ENCODE data around the gene MIF. TPM values are rescaled to one million over a fixed set of nuclear protein-coding genes. Genes with fewer than 3 reads are reported as not detected.
"Not testable (repeated sequence)": the region's sequence is repeated elsewhere in the genome, so short reads cannot be mapped to it uniquely, and the experiment has no call there.

MIF gene
- total RNA-seq, 4 donors from 2014 or later = 342 to 807 (median 472) TPM

DNA sequence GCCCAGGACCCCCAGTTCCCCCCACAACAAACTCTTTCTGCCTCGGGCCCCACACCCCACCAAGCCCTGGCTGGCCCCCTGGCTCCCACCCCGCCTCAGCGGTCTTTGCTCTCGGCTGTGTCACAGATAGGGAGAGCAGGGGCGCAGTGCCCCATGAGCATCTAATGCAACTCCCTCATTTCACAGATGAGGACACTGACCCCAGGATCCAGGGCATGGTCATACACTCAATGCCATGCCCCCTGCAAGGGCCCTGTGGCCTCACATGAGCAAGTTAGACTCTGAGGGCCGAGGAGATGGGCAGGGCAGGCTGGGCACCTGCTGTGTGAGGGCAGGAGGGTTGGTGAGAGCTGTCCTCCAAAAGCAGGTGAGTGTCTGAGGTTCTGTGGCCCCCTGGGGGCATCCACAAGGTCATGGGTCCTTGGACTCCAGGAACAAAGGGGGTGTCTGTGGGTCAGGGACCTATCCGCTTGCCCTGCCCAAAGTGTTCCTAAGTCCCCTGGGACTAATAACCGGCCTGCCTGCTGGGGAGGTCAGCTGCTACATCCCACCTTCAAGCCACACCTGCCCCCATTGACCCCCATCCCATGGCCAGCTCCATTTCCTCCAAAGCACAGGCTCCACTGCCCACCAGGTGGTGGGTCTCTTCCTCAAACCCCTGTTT is 2.5 kb downstream of the MIF start:
- no peak overlapping the region for H3K4me3 ChIP-seq (replicated peaks in 1 of 3)
- no peaks in the 10 kb centered on the region for H3K27me3 ChIP-seq
- no peaks in the 10 kb centered on the region for H3K9me3 ChIP-seq
- intact Hi-C loops (cut with DNase I) = no loop called here
- WGBS, 2 donors = 96 to 100% methylated on average over 5 to 8 of the region's 8 CpGs
- H3K36me3 ChIP-seq = peaks cover 9 to 11% of the 10 kb centered on the region in 2 donors
- peak overlapping the region in 1 of 3 donors; percentile 17 for H3K27ac ChIP-seq
- no peak for DNase-seq
- peaks cover 13 to 30% of the 10 kb centered on the region in 2 donors for H3K4me1 ChIP-seq
- TF ChIP-seq, protein P1, sequence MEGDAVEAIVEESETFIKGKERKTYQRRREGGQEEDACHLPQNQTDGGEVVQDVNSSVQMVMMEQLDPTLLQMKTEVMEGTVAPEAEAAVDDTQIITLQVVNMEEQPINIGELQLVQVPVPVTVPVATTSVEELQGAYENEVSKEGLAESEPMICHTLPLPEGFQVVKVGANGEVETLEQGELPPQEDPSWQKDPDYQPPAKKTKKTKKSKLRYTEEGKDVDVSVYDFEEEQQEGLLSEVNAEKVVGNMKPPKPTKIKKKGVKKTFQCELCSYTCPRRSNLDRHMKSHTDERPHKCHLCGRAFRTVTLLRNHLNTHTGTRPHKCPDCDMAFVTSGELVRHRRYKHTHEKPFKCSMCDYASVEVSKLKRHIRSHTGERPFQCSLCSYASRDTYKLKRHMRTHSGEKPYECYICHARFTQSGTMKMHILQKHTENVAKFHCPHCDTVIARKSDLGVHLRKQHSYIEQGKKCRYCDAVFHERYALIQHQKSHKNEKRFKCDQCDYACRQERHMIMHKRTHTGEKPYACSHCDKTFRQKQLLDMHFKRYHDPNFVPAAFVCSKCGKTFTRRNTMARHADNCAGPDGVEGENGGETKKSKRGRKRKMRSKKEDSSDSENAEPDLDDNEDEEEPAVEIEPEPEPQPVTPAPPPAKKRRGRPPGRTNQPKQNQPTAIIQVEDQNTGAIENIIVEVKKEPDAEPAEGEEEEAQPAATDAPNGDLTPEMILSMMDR (IDR thresholded peaks at IDR 0.05) = no peak
- TF ChIP-seq POLR2A (IDR thresholded peaks at IDR 0.05) = no peak

DNA sequence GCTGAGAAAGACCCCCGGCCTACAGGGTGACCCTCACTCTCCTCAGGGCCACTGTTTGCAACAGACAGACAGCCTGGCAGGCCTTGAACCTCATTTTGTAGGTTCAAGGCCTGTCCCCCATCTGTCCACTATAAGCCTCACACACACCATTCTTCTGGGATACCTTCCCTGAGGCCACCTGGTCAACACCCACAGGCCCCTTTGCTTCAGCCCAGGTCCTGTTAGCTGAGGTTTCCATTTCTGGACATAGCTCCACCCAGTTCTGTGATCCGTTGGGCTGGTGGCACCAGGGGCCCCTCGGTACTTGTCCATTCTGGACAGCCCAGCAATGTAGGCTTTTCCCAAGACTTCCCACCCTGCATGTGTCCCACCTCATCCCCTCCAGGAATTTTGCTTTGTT is 3.1 kb downstream of the MIF start:
- WGBS, 2 donors = 92 to 100% methylated on average over 3 of the region's 3 CpGs

DNA sequence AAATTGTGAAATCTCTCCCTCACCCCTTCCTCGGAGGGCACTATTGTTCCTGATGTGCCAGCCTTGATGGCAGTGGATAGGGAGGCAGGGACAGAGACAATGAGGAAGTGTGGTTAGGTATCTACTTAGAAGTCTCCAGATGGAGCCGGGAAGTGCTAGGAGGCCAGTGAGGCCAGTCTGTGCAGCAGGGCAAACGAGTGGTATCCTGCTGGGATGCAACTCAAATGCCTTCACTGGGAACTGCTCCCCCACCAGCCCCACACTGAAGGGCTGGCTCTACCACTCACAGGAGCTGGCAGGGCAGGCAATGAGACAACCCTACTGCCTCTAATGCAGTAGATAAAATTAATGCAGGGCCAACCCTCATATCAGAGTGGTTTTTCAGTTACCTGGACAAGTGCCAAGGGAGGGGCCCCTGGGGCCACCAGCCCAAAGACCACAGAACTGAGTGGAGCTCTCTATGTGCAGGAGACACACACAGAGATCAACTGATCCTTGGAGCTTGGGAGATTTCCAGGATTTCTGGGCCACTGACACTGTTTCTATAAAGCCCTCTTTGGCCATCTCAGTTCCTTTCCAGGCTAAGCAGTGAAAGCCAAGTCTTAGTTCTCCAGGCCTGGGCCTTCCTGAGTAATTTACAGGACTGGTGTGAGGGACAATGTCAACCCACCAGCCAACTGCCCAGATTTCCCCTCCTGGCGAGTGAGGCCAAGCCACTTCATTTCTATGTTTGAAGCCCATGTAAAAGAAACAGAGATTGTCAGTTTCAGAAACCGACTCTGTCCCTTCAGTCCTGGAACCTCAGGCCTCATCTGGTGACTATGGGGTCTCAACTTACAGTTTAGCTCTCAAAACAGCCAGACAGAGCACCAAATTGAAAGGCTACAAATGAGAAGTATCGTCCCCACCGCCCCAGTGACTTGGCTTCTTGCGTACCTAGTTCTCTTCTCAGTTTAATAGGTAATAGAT is 4.1 kb downstream of the MIF start:
- peaks cover 9 to 11% of the 10 kb centered on the region in 2 donors for H3K36me3 ChIP-seq
- no peaks in the 10 kb centered on the region for H3K27me3 ChIP-seq
- 65 to 76% methylated on average over 8 of the region's 8 CpGs for WGBS, 2 donors
- no peaks in the 10 kb centered on the region for H3K9me3 ChIP-seq
- no peak for DNase-seq
- peaks cover 13 to 30% of the 10 kb centered on the region in 2 donors for H3K4me1 ChIP-seq
- no peak for TF ChIP-seq POLR2A (IDR thresholded peaks at IDR 0.05)
- TF ChIP-seq, protein P1 (IDR thresholded peaks at IDR 0.05) = no peak
- H3K4me3 ChIP-seq (replicated peaks in 1 of 3) = no peak overlapping the region
- no peak overlapping the region for H3K27ac ChIP-seq
- intact Hi-C loops (cut with DNase I) = no loop called here

More for the DNA sequence above, 3.1 kb downstream of the MIF start:
- no peak for TF ChIP-seq POLR2A (IDR thresholded peaks at IDR 0.05)
- TF ChIP-seq, protein P1 (IDR thresholded peaks at IDR 0.05) = no peak
- Histone ChIP-seq H3K9me3 (no peaks in the 10 kb centered on the region), H3K4me1 (peaks cover 13 to 30% of the 10 kb centered on the region in 2 donors), H3K36me3 (peaks cover 9 to 11% of the 10 kb centered on the region in 2 donors), H3K27ac (no peak overlapping the region), H3K4me3 (replicated peaks in 1 of 3) (no peak overlapping the region), H3K27me3 (no peaks in the 10 kb centered on the region)
- intact Hi-C loops (cut with DNase I) = no loop called here
- no peak for DNase-seq

DNA sequence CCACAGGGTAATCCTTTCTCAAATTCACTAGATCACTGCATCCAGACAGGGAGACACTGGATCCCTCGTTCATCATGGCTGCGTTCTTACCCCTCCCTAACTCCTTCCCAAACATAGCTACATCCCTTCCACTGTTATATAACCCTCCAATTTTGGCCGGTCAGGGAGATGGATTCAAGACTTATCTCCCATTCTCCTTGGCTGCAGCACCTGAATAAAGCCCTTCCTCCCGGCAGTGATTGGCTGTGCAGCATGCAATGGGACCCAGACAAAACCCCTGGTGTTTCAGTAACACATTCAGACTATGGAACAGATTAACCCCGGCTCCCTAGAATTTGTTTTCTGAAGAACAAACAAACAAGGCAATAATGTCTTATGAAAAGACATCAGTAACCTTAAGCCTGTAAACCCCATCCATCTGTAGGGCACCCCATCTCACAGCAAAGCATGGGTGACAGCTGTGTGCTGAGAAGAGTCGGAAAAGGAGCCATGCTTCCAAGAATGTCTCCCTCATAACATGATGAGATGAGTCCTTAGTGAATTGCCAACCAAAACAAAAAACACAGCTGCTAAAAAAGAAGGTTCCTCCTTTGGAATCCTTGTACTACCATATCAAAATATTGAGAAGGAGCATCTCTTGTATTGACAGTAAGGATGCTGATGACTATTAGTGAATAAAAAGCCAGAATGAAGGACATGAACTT is 5.0 kb downstream of the MIF start:
- peaks cover 9 to 11% of the 10 kb centered on the region in 2 donors for H3K36me3 ChIP-seq
- TF ChIP-seq, protein P1 (IDR thresholded peaks at IDR 0.05) = no peak
- 81 to 83% methylated on average over 6 of the region's 6 CpGs for WGBS, 2 donors
- no peak overlapping the region for H3K4me3 ChIP-seq (replicated peaks in 1 of 3)
- intact Hi-C loops (cut with DNase I) = no loop called here
- H3K27me3 ChIP-seq = no peaks in the 10 kb centered on the region
- DNase-seq = no peak
- no peaks in the 10 kb centered on the region for H3K9me3 ChIP-seq
- H3K27ac ChIP-seq = no peak overlapping the region
- H3K4me1 ChIP-seq = peaks cover 13 to 26% of the 10 kb centered on the region in 2 donors

DNA sequence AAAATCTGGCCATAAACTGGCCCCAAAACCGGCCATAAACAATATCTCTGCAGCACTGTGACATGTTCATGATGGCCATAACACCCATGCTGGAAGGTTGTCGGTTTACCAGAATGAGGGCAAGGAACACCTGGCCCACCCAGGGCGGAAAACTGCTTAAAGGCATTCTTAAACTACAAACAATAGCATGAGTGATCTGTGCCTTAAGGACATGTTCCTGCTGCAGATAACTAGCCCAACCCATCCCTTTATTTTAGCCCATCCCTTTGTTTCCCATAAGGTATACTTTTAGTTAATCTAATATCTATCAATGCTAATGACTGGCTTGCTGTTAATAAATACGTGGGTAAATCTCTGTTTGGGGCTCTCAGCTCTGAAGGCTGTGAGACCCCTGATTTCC is 6.0 kb downstream of the MIF start:
- DNase-seq; H3K27ac ChIP-seq; H3K9me3 ChIP-seq; intact Hi-C loops (cut with DNase I); H3K27me3 ChIP-seq; H3K4me3 ChIP-seq (replicated peaks in 1 of 3): not testable (repeated sequence)
- Histone ChIP-seq H3K4me1 (peaks cover 8 to 25% of the 10 kb centered on the region in 2 donors), H3K36me3 (peaks cover 9 to 11% of the 10 kb centered on the region in 2 donors)
- WGBS, 2 donors = 90 to 96% methylated on average over 4 of the region's 4 CpGs

Measured in thyroid gland (tissue), 4 donors.